Measurements from ENCODE around the gene SHC2.
"Not testable (repeated sequence)": the region's sequence is repeated elsewhere in the genome, so short reads cannot be mapped to it uniquely, and the experiment has no call there.

Gene SHC2

DNA sequence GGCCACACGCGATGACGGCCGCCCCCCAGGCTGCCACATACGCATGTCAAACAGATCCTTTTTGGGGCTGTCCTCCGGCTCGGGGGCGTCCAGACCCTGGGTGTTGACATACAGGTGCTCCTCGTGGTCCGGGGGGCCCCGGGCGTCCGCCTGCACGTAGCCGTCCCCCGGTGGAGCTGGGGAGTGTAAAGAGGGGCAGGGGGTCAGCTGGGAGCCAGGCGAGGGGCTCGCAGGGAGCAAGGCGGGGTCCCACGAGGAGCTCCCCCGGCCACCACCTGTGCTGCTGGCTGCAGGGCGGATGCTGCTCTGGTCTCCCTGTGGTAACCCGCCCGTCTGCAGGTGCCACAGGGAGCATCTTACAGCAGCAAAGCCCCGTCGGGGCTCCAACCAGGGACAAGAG lies 35.8 kb downstream of the SHC2 start:
- no peak for DNase-seq (ENCODE audit: low read depth, low spot score)

GRCh38 chr19:424546-424945 lies 36.3 kb downstream of the SHC2 start:
- no peak for DNase-seq (ENCODE audit: low read depth, low spot score)

- no peak for DNase-seq (ENCODE audit: low read depth, low spot score)
These were observed 37.0 kb downstream of the SHC2 start for GRCh38 chr19:423691-424466.

DNA sequence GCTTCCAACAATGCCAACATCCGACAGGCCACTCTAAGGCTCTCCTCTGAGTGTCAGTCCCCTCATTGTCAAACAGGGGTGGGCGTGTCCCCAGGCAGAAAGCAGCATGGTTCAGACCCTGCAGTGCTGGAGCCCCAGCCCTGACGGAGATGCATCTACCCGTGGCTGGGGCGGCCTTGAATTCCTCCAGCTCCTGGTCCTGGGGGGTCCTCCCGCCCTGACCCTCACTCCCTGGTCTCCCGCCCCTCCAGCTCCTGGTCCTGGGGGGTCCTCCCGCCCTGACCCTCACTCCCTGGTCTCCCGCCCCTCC lies 38.0 kb downstream of the SHC2 start:
- DNase-seq (ENCODE audit: low read depth, low spot score) = not testable (repeated sequence)

DNA sequence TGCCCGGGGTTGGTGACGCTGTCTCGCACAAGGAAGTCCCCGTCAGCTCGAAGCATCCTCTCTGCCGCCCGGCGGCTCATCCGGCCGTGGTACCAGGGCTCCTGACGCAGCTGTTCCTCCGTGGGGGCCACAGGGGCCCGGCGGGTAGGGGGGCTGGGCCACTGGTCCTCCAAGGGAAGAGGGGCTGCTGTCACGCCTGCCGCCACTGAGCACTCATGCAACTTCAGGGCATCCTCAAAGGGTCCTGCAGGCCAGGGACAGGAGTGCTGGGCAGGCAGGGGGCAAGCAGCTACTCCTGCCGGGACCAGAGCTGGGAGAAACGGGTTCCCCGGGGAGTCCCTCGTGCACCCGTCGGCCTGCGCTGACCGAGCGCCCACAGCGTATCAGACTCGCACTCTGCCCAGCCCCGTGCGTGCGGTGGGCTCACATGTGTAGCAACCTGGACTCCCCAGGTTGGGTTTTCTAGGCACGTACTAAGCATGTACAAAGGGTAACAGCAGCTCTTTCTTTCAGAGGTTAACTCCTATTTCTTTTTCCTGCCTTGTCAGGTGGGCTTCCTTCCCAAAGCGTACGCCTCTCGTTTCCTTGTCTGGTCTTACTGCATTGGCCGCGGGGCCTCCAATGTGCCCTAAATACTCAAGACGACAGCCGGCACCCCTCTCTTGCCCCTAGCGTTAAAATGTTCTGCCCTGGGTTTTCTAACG lies 38.5 kb downstream of the SHC2 start:
- no peak for DNase-seq (ENCODE audit: low read depth, low spot score)

DNA sequence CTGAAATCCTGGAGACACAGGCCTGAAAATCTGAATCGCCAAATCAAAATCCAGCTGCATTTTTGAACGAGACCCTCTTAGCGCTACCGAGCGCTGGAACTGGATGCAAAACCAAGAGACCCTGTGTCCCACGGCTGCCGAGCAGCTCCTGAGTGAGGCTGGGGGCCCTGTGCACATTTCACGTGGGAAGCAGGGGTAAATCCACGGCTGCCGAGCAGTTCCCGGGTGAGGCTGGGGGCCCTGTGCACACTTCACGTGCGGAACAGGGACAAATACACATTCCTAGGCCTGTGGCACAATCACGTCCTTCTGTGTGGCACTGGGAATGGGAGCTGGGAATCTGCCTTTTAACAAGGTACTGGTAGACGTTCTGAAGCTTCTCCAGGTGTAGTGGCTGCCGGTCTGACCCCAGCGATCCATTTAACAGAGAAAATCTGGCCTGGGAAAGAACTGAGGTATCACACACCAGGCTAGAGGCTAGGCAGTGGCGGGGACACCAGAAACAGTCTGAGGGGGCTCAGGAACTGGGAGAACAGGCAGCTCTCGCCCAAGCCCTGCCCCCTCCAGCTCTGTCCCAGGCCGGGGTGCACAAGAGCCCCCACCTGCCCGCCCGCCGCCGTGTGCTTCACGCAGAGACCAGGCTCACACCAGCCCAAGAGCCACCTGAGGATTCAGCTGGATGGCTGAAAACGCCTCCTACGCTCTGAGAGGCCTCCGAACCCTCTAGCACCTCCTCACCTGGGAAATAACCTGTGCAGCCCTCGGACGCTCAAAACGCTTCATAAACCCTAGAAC lies 40.9 kb downstream of the SHC2 start:
- no peak for DNase-seq (ENCODE audit: low read depth, low spot score)

GRCh38 chr19:418761-419671 lies 41.8 kb downstream of the SHC2 start:
- no peak for DNase-seq (ENCODE audit: low read depth, low spot score)

- DNase-seq (ENCODE audit: low read depth, low spot score) = no peak
These were observed 44.4 kb downstream of the SHC2 start for GRCh38 chr19:416416-416815.

DNA sequence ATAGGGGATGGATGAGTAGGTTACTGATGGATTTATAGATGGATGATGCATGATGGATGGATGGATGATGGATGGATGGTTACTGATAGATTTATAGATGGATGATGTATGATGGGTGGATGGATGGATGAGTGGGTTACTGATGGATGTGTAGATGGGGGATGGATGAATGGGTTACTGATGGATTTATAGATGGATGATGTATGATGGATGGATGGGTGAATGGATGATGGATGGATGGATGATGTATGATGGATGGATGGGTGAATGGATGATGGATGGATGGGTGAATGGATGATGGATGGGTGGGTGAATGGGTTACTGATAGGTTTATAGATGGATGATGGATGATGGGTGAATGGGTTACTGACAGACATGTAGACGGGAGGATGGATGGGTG lies 45.5 kb downstream of the SHC2 start:
- no peak for DNase-seq (ENCODE audit: low read depth, low spot score)

- no peak for DNase-seq (ENCODE audit: low read depth, low spot score)
These were observed 46.9 kb downstream of the SHC2 start for GRCh38 chr19:413756-414420.

GRCh38 chr19:412356-413355 lies 48.2 kb downstream of the SHC2 start:
- DNase-seq (ENCODE audit: low read depth, low spot score) = peak; percentile 73

DNA sequence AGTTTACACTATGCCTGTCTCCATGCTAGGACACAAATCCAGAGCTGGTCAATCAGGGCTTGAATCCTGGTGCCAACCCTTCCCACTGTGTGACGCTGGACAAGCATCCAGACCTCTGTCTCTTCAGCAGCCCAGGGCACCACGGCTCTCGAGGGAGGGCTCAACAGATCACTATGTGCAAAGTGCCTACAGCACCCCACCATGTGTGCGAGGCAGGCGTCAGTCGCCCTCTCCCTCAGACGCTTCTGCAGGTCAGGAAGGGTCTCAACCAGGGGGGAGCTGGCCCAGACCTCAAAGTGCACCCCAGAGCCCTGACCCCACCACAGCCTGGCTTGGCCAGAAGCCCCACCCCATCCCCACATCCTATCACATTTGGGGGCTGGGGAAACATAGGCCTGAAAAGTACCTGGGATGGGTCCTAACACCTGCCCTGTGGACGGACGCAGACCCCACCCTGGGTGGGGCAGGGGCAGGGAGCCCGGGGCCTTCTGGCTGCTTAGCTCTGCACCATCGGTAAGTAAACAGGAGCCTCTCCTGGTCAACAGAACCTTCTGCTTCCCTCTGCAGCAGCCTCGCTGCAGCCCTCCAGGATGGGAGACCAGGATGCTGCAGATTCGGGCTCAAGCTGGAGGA lies 49.0 kb downstream of the SHC2 start:
- DNase-seq (ENCODE audit: low read depth, low spot score) = no peak

- not testable (repeated sequence) for DNase-seq (ENCODE audit: low read depth, low spot score)
These were observed 49.6 kb downstream of the SHC2 start for GRCh38 chr19:411121-411722.

GRCh38 chr19:410243-410781 lies 50.5 kb downstream of the SHC2 start:
- no peak for DNase-seq (ENCODE audit: low read depth, low spot score)

DNA sequence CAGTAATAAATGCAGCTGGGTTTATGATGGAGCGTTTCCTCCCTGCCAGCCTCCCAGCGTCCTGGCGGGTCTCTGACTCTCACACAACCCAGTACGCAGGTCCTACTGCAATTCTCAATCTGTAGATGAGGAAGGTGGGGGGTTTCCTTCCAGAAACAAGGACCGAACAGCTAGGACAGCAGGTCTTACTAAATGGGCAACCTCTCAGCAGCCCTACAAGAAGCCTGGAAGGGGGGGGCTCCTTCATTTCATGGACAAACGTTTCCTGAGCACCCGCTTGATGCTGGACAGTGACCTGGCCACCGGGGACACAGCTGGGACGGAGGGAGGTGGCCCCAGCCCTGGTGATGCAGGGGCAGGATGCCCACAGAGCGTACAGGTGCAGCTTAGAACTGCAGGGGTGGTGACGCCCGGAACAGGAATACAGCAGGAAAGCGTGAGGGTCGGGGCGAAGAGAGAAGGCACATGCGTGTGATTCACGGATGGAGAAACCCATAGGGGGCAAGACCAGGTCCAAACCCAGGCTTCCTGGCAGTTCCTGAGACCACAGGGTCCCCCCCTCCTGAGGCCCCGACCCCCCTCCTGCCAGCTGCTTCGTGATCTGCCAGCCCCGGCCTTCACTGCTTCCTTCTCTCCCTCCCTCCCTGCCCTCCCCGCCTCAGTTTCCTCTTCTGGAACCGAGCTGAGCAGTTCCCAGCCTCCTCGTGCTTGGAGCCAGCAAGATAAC lies 51.2 kb downstream of the SHC2 start:
- DNase-seq (ENCODE audit: low read depth, low spot score) = no peak

- DNase-seq (ENCODE audit: low read depth, low spot score) = no peak
These were observed 51.8 kb downstream of the SHC2 start, which contains the start of gene C2CD4C for GRCh38 chr19:408902-409515. Gene C2CD4C (minus strand): TSS chr19:409147. CDS start chr19:408361, 786 bp downstream.

DNA sequence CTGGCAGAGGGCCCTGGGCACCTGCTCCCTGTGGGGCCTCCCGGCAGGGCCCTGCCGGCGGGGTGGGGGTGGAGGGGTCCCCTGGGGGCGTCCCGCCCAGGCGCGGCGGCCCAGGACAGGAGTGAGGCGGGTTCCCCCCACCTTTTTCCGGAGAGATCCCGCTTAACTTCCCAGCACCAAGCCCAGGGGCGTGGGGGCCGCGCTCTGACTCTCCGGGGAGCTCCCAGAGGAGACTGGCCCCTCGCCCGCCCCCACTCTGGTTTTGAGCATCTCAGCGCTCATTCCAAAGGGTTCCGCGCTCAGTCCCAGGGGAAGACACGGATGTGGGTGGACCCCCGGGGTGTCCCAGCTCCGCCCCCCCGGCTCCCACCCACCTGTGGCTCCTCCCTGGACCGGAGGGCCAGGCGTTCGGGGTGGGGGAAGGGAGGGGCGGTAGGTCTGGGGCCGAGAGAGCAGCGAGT lies 52.4 kb downstream of the SHC2 start:
- no peak for DNase-seq (ENCODE audit: low read depth, low spot score)

Measured in ELF-1 (cell line).